HG03354 (cell line): Measurements from ENCODE around the gene USP9X.
A peak's percentile ranks its signal among the peaks of the same experiment; 100 is the strongest.
"Not testable (repeated sequence)": the region's sequence is repeated elsewhere in the genome, so short reads cannot be mapped to it uniquely, and the experiment has no call there.

Source experiments
- ATAC-seq: cut with Tn5 transposase; IDR thresholded peaks from one replicate; pipeline ENCODE4 v1.9.1; 2021; ENCODE audit warnings: mild to moderate bottlenecking; ENCODE audit not compliant: unreplicated experiment, poor library complexity, severe bottlenecking

The USP9X gene

GRCh38 chrX:41116948-41117347, 31.7 kb downstream of the USP9X start:
- ATAC-seq: peak; percentile 80

DNA sequence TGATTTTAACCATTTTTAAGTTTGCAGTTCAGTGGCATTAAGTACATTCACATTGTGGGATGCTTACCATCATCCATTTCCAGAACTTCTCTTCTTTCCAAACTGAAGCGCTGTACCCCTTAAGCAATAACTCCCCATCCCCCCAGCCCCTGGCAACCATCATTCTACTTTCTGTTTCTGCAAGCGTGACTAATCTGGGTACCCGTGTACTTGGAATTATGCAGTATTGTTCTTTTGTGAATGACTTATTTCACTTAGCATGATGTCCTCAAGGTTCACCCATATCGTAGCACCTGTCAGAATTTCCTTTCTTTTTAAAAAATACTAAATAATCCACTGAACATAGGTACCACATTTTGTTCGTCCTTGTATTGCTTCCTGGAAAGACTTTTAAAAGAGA, 32.9 kb downstream of the USP9X start:
- no peak for ATAC-seq

- ATAC-seq: no peak
Measured at GRCh38 chrX:41119803-41120202, 34.6 kb downstream of the USP9X start.

GRCh38 chrX:41121766-41122165, 36.5 kb downstream of the USP9X start:
- no peak for ATAC-seq

DNA sequence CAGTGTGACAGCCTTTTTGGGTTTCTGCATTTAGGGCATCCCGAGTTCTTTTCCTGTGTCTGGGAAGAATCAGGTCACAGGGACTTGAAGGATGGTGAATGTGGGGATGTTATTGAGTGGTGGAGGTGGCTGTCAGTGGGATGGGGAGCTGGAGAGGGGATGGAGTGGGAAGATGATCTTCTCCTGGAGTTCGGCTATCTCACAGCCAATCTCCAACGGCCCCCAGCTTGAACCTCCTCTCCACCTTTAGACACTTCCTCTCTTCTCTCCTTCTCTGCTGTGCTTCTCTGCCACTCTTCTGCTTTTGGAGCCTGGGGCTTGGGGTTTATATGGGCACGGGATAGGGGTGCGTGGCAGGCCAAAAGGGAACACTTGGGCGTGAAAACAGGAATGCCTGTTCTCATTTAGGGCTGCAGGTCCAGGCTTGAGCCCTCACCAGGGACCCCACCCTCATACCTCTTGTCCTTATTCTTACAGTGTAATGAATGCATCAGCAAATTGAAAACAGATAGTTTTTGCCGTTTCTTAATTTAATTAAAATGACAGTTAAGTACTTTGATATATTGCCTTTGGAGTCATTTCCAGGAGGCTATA, 37.5 kb downstream of the USP9X start:
- no peak for ATAC-seq

- peak; percentile 87 for ATAC-seq
Measured at GRCh38 chrX:41127477-41128192, 42.4 kb downstream of the USP9X start.

GRCh38 chrX:41128955-41129354, 43.7 kb downstream of the USP9X start:
- ATAC-seq: no peak

- no peak for ATAC-seq
Measured at GRCh38 chrX:41131766-41132165, 46.5 kb downstream of the USP9X start.

- no peak for ATAC-seq
Measured at GRCh38 chrX:41133551-41133950, 48.3 kb downstream of the USP9X start.

- no peak for ATAC-seq
Measured at GRCh38 chrX:41137589-41137988, 52.3 kb downstream of the USP9X start.

- no peak for ATAC-seq
Measured at GRCh38 chrX:41142130-41142910, 57.1 kb downstream of the USP9X start.

GRCh38 chrX:41144873-41145272, 59.6 kb downstream of the USP9X start:
- ATAC-seq: no peak

GRCh38 chrX:41145920-41146608, 60.8 kb downstream of the USP9X start:
- no peak for ATAC-seq

DNA sequence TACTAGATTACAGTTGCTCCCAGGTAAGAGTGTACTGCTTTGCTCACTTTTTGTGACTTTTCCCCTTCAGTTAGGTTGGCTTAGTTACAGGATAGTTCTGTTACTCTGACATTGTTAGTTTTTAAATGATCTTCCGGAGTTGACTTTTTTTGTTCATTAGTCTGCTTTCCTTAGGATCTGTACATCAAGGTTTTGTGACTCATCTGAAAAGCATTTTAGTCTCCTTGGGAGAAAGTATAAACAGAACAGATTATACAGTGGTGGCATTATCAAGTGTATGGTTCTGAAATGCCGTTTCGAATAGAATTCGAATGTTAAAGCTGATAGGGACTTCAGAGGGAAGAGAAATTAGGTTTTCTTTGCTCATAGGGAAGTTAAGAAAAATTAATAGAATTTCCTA, 63.3 kb downstream of the USP9X start:
- ATAC-seq: no peak

GRCh38 chrX:41150043-41150442, 64.8 kb downstream of the USP9X start:
- no peak for ATAC-seq

DNA sequence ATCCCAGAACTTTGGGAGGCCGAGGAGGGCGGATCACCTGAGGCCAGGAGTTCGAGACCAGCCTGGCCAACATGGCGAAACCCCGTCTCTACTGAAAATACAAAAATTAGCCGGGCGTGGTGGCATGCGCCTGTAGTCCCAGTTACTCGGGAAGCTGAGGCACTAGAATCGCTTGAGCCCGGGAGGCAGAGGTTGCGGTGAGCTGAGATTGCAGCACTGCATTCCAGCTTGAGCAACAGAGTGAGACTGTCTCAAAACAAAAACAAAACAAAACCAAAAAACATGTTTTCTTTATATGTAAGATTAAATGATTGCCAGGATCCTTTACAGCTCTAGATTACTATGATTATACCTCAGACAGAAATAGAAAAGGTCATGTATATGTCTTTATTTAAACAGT, 66.5 kb downstream of the USP9X start:
- not testable (repeated sequence) for ATAC-seq

DNA sequence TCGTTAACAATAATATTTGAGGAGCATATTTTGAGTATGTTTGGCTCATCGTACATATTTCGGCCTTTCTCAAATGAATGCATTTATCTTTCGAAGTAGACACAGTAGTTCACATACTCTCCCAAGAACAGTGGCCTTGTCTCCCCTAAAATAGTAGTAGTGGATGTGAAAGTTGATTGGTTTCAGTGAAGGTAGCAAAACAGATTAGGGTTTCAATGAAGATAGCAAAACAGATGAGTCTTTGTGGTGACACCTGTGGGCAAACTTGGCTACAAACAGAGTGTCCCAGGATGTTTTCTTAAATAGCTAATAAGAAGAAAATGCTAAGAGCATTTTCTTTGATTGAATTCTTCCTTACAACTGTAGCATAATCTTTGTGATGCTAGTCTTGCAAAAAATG, 67.0 kb downstream of the USP9X start:
- ATAC-seq: no peak

GRCh38 chrX:41153448-41153847, 68.2 kb downstream of the USP9X start:
- no peak for ATAC-seq

DNA sequence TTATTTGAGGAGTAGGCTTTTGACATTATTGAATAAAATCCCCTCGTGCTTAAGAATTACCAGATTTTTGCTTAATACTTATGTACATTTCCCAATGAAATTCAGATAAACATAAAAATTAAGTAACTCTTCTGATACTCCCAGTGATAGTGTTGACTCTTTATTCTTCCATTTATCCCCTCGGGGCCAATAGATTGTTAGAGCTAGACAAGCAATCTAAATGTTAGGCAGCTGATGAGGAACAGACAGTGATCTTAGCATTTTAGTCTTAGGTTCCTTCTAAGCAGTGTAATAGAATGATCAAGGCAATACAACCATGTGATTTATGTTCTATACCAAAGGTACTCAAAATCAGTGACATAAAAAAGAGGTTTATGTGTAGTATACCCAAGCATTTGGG, 68.7 kb downstream of the USP9X start:
- no peak for ATAC-seq

GRCh38 chrX:41164449-41164848, 79.2 kb downstream of the USP9X start:
- ATAC-seq: no peak
